ENCODE measurements around the gene TRAT1.

TRAT1 gene

DNA sequence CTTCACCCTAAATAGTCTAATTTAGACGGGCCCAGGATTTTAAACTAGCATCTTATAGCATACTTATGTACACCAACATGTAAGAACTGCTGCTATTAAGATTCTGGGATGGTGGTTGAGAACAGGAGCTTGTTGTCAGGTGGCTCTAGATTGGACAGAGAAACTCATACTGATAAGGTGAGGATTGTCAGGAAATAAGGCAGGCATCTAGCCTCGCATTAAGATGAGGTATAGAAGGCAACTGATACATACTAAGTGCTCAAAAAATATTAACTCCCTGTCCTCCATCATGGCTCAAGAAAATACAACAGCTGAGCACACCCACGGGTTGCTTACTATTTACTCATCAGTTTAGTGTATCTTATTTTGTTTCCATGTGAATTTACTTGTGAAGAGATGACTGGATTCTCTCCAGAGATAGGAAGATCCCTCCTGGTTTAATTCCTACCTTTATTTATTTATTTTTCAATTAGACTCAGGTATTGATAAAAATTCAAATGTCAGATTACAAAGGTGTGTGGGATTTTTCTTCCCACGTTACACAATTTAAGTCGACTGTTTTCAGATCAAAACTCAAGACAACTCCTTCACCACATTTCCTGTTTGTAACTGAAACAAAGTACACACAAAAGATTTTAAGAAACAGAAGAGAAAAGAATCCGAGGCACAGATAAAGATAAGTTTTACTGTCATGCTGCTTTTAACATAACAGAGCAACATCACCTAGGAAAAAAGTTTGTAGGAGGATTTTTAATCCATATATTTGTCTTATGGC is at the start of gene TRAT1:
Gene TRAT1 (plus strand): TSS at position 664 of the 775 bp plus-strand sequence. CDS start 142 bp downstream, outside the sequence.
- TF ChIP-seq, protein P1, sequence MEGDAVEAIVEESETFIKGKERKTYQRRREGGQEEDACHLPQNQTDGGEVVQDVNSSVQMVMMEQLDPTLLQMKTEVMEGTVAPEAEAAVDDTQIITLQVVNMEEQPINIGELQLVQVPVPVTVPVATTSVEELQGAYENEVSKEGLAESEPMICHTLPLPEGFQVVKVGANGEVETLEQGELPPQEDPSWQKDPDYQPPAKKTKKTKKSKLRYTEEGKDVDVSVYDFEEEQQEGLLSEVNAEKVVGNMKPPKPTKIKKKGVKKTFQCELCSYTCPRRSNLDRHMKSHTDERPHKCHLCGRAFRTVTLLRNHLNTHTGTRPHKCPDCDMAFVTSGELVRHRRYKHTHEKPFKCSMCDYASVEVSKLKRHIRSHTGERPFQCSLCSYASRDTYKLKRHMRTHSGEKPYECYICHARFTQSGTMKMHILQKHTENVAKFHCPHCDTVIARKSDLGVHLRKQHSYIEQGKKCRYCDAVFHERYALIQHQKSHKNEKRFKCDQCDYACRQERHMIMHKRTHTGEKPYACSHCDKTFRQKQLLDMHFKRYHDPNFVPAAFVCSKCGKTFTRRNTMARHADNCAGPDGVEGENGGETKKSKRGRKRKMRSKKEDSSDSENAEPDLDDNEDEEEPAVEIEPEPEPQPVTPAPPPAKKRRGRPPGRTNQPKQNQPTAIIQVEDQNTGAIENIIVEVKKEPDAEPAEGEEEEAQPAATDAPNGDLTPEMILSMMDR (conservative IDR thresholded peaks at IDR 0.05; ENCODE audit: control insufficient read depth, insufficient read depth, low read depth, low read length) = no peak
- H3K4me3 ChIP-seq (ENCODE audit: control insufficient read depth, low read depth, low read length) = no peak within 1 kb of the TSS
- no peak for DNase-seq (ENCODE audit: low read depth)

- TF ChIP-seq, protein P1 (conservative IDR thresholded peaks at IDR 0.05; ENCODE audit: control insufficient read depth, insufficient read depth, low read depth, low read length) = no peak
- DNase-seq (ENCODE audit: low read depth) = no peak
- H3K4me3 ChIP-seq (ENCODE audit: control insufficient read depth, low read depth, low read length) = no peak overlapping the region
Measured at GRCh38 chr3:108775649-108776048, 46.9 kb upstream of the TRAT1 start.

GRCh38 chr3:108779496-108779895 is 43.1 kb upstream of the TRAT1 start:
- DNase-seq (ENCODE audit: low read depth) = no peak
- no peak overlapping the region for H3K4me3 ChIP-seq (ENCODE audit: control insufficient read depth, low read depth, low read length)
- TF ChIP-seq, protein P1 (conservative IDR thresholded peaks at IDR 0.05; ENCODE audit: control insufficient read depth, insufficient read depth, low read depth, low read length) = no peak

GRCh38 chr3:108780235-108780634 is 42.4 kb upstream of the TRAT1 start:
- TF ChIP-seq, protein P1 (conservative IDR thresholded peaks at IDR 0.05; ENCODE audit: control insufficient read depth, insufficient read depth, low read depth, low read length) = no peak
- no peak overlapping the region for H3K4me3 ChIP-seq (ENCODE audit: control insufficient read depth, low read depth, low read length)
- DNase-seq (ENCODE audit: low read depth) = no peak

GRCh38 chr3:108791473-108791872 is 31.1 kb upstream of the TRAT1 start:
- TF ChIP-seq, protein P1 (conservative IDR thresholded peaks at IDR 0.05; ENCODE audit: control insufficient read depth, insufficient read depth, low read depth, low read length) = no peak

DNA sequence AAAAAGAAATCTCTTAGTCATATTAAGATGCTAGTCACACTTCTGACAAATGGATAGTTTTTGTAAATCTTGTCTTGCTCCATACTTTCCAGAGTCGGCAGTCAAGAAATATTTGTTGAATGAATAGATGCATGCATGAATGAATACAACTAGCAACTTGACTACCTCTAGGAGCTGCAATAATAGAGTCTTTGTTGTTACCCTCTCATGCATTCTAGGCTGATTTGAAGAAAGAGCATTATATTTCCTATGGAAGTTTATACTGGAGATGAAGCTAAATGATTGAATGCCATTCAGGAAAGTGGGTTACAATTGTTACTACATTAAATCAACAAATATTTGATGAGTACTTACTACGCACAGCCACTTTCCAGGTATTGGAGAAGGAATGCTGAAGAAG is 18.1 kb upstream of the TRAT1 start:
- TF ChIP-seq, protein P1 (conservative IDR thresholded peaks at IDR 0.05; ENCODE audit: control insufficient read depth, insufficient read depth, low read depth, low read length) = no peak
- no peak overlapping the region for H3K4me3 ChIP-seq (ENCODE audit: control insufficient read depth, low read depth, low read length)
- no peak for DNase-seq (ENCODE audit: low read depth)

More at GRCh38 chr3:108791473-108791872, 31.1 kb upstream of the TRAT1 start:
- no peak for DNase-seq (ENCODE audit: low read depth)
- H3K4me3 ChIP-seq (ENCODE audit: control insufficient read depth, low read depth, low read length) = no peak overlapping the region

All from fibroblast of mammary gland (primary cell).